Esophagus squamous epithelium (tissue), 4 donors: ENCODE results near the gene SERPINA9.

Experiments
- CTCF ChIP-seq, 6 experiments: fragments of 450-650 bp in 4 of 6; fragments of 200-600 bp in 2 of 6; sonication (generic) in 2 of 6; IDR thresholded peaks; one replicate each; pipeline ENCODE4 v1.5.1; 2016 to 2019; ENCODE audit warnings: antibody characterized with exemption in 6 of 6, mild to moderate bottlenecking in 4 of 6, moderate library complexity in 4 of 6
- POLR2A ChIP-seq, 4 donors: fragments of 450-650 bp; IDR thresholded peaks; one replicate each; pipeline ENCODE4 v1.6.1; 2017; ENCODE audit warnings: antibody characterized with exemption in 4 of 4, mild to moderate bottlenecking in 4 of 4, moderate library complexity in 3 of 4

GRCh38 chr14:94499673-94500072 lies 23.7 kb upstream of the SERPINA9 start:
- TF ChIP-seq CTCF (IDR thresholded peaks at IDR 0.05), result no peak
- TF ChIP-seq POLR2A (IDR thresholded peaks at IDR 0.05), result no peak
